Measurements from ENCODE around the gene HOXA11.

HOXA11 gene

GRCh38 chr7:27180431-27181420 lies 4.3 kb downstream of the HOXA11 start:
- no peak for DNase-seq (ENCODE audit: low read depth)

GRCh38 chr7:27179503-27180430 lies 5.3 kb downstream of the HOXA11 start:
- DNase-seq (ENCODE audit: low read depth), result peak; percentile 27

GRCh38 chr7:27179030-27179429 lies 6.0 kb downstream of the HOXA11 start:
- DNase-seq (ENCODE audit: low read depth), result no peak

- no peak for DNase-seq (ENCODE audit: low read depth)
Observed at GRCh38 chr7:27178366-27178765, 6.7 kb downstream of the HOXA11 start.

GRCh38 chr7:27177795-27178320 lies 7.2 kb downstream of the HOXA11 start:
- DNase-seq (ENCODE audit: low read depth), result no peak

GRCh38 chr7:27176962-27177794 lies 7.9 kb downstream of the HOXA11 start:
- no peak for DNase-seq (ENCODE audit: low read depth)

GRCh38 chr7:27176524-27176845 lies 8.5 kb downstream of the HOXA11 start:
- no peak for DNase-seq (ENCODE audit: low read depth)

GRCh38 chr7:27175626-27176523 lies 9.2 kb downstream of the HOXA11 start:
- DNase-seq (ENCODE audit: low read depth), result no peak

GRCh38 chr7:27174874-27175625 lies 10.0 kb downstream of the HOXA11 start:
- no peak for DNase-seq (ENCODE audit: low read depth)

- no peak for DNase-seq (ENCODE audit: low read depth)
Observed at GRCh38 chr7:27173956-27174873, 10.8 kb downstream of the HOXA11 start, which contains the start of gene HOXA10. Gene HOXA10, minus strand, starts transcription at chr7:27174320. Its CDS starts 14 bp downstream, at chr7:27174306.

- no peak for DNase-seq (ENCODE audit: low read depth)
Observed at GRCh38 chr7:27173511-27173955, 11.5 kb downstream of the HOXA11 start.

- DNase-seq (ENCODE audit: low read depth), result no peak
Observed at GRCh38 chr7:27172823-27173510, 12.1 kb downstream of the HOXA11 start.

GRCh38 chr7:27172315-27172774 lies 12.7 kb downstream of the HOXA11 start:
- DNase-seq (ENCODE audit: low read depth), result no peak

- no peak for DNase-seq (ENCODE audit: low read depth)
Observed at GRCh38 chr7:27171637-27172314, 13.3 kb downstream of the HOXA11 start.

- DNase-seq (ENCODE audit: low read depth), result no peak
Observed at GRCh38 chr7:27171325-27171636, 13.8 kb downstream of the HOXA11 start.

- DNase-seq (ENCODE audit: low read depth), result no peak
Observed at GRCh38 chr7:27170426-27171324, 14.4 kb downstream of the HOXA11 start.
